GM10248 (cell line): Measurements from ENCODE around the gene PLCB3.

Experiments
- CTCF ChIA-PET: fragments of 300-600 bp; sonication (Branson Sonifier 250); formaldehyde crosslinking; extraction: SDS; loops from one replicate; lab custom pipeline; 2021; ENCODE audit warnings: antibody characterized with exemption; lab: Yijun Ruan, JAX
- POLR2A ChIA-PET: fragments of 350-650 bp; sonication (Branson Sonifier 250); formaldehyde crosslinking; extraction: SDS; loops from one replicate; lab custom pipeline; 2020; ENCODE audit warnings: antibody characterized with exemption; lab: Yijun Ruan, JAX
- DNase-seq: peaks from one replicate; pipeline ENCODE4 v3.0.0; 2012; ENCODE audit errors: extremely low spot score
- CTCF ChIP-seq: IDR thresholded peaks from 2 replicates; pipeline ENCODE4 v1.5.1; 2012; ENCODE audit warnings: mild to moderate bottlenecking, low read depth; ENCODE audit errors: extremely low read depth, missing control alignments, control extremely low read depth

PLCB3 gene

GRCh38 chr11:64289002-64289564, 37.8 kb downstream of the PLCB3 start:
- no peak for DNase-seq
- ChIA-PET POLR2A (no interaction called here), CTCF (interaction anchor here (1.8 to 14.3 kb wide), 2 partner anchors 14 to 38 kb away, joined by 5 to 186 read pairs; partner anchors contain the start of genes CATSPERZ, ESRRA and PLCB3)
- TF ChIP-seq CTCF: no peak

GRCh38 chr11:64290352-64291261, 39.3 kb downstream of the PLCB3 start:
- ChIA-PET CTCF (interaction anchor here (0.8 to 14.3 kb wide), 3 partner anchors 12 to 86 kb away, joined by 3 to 186 read pairs (median 5); partner anchors contain the start of genes CATSPERZ, ESRRA and PLCB3), POLR2A (interaction anchor here (0.6 kb wide), 1 partner anchor 19 kb away, joined by 4 read pairs; no protein-coding TSS in a partner anchor)
- no peak for DNase-seq
- TF ChIP-seq CTCF: no peak

- ChIA-PET POLR2A (no interaction called here), CTCF (interaction anchor here (14.3 kb wide), 1 partner anchor 12 kb away, joined by 186 read pairs; the partner anchor contains the start of genes CATSPERZ and ESRRA)
- no peak for DNase-seq
- TF ChIP-seq CTCF: no peak
Measured at GRCh38 chr11:64291262-64291751, 40.0 kb downstream of the PLCB3 start, which contains the start of gene KCNK4. KCNK4 (plus strand) TSS chr11:64291302; CDS start chr11:64293019, 1,717 bp downstream.

GRCh38 chr11:64291752-64292459, 40.6 kb downstream of the PLCB3 start:
- ChIA-PET POLR2A (no interaction called here), CTCF (interaction anchor here (14.3 kb wide), 1 partner anchor 11 kb away, joined by 186 read pairs; the partner anchor contains the start of genes CATSPERZ and ESRRA)
- no peak for DNase-seq
- TF ChIP-seq CTCF: no peak

GRCh38 chr11:64292460-64293254, 41.3 kb downstream of the PLCB3 start:
- no peak for TF ChIP-seq CTCF
- no peak for DNase-seq
- POLR2A ChIA-PET: no interaction called here
- CTCF ChIA-PET: interaction anchor here (14.3 kb wide), 1 partner anchor 10 kb away, joined by 186 read pairs; the partner anchor contains the start of genes CATSPERZ and ESRRA
